Measurements from ENCODE around the gene EPB41L2. TPM values are rescaled to one million over a fixed set of nuclear protein-coding genes. Genes with fewer than 3 reads are reported as not detected.

The EPB41L2 gene
- total RNA-seq, 1 donor from 2014 or later: 66.3 TPM

DNA sequence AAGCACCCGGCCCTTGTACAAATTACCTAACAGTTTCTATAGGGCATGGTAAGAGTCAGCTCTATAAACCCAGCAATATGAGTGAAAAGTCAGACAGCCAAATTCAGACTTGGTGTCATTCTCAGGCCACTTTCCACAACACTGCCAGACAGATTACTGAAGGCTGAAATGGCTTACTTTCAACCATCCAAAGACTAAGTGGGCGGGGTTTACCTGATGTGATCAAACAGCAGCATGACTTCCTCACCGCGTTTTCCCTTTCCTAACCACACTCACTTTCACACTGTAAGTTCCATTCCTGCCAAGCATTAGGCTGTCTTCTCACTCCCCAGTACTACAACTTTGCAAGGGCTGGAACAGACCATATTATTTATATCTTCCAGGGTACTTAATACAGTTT, 149.9 kb downstream of the EPB41L2 start:
- Mint-ChIP-seq H3K9me3 (peaks cover 16% of the 10 kb centered on the region), H3K27me3 (ENCODE audit: low read depth) (no peaks in the 10 kb centered on the region), H3K36me3 (peaks cover 11% of the 10 kb centered on the region), H3K27ac (no peak overlapping the region), H3K4me3 (no peak overlapping the region), H3K4me1 (peaks cover 3% of the 10 kb centered on the region)
- TF ChIP-seq, protein P1, sequence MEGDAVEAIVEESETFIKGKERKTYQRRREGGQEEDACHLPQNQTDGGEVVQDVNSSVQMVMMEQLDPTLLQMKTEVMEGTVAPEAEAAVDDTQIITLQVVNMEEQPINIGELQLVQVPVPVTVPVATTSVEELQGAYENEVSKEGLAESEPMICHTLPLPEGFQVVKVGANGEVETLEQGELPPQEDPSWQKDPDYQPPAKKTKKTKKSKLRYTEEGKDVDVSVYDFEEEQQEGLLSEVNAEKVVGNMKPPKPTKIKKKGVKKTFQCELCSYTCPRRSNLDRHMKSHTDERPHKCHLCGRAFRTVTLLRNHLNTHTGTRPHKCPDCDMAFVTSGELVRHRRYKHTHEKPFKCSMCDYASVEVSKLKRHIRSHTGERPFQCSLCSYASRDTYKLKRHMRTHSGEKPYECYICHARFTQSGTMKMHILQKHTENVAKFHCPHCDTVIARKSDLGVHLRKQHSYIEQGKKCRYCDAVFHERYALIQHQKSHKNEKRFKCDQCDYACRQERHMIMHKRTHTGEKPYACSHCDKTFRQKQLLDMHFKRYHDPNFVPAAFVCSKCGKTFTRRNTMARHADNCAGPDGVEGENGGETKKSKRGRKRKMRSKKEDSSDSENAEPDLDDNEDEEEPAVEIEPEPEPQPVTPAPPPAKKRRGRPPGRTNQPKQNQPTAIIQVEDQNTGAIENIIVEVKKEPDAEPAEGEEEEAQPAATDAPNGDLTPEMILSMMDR (IDR thresholded peaks at IDR 0.05; ENCODE audit: unreplicated experiment): no peak
- no peak for DNase-seq (ENCODE audit: low spot score in 2 of 2, unreplicated experiment in 2 of 2)

GRCh38 chr6:130912434-130912833, 150.6 kb downstream of the EPB41L2 start:
- no peak for DNase-seq (ENCODE audit: low spot score in 2 of 2, unreplicated experiment in 2 of 2)
- peaks cover 16% of the 10 kb centered on the region for H3K9me3 Mint-ChIP-seq
- H3K27me3 Mint-ChIP-seq (ENCODE audit: low read depth): no peaks in the 10 kb centered on the region
- H3K36me3 Mint-ChIP-seq: peaks cover 11% of the 10 kb centered on the region
- H3K4me3 Mint-ChIP-seq: no peak overlapping the region
- TF ChIP-seq, protein P1 (IDR thresholded peaks at IDR 0.05; ENCODE audit: unreplicated experiment): no peak
- peaks cover 8% of the 10 kb centered on the region for H3K4me1 Mint-ChIP-seq
- no peak overlapping the region for H3K27ac Mint-ChIP-seq

DNA sequence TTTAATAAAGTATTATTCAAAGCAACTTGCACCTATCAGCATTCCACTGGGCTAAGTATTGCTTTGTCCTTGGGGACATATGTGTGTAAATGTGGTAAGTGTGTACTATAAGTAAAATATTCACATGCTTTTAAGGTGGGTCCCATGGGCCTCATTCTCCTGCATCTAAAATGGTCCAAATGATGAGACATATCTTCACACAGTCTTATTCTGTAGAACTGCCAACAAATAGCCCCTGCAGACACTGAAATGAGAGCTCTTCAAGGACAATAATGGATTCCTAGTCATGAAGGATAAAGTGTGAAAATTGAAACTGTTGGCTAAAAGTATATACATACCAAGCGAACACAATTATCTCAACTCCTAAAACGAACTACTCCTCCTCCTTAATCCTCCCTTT, 154.1 kb downstream of the EPB41L2 start:
- DNase-seq (ENCODE audit: low spot score in 2 of 2, unreplicated experiment in 2 of 2): no peak
- peaks cover 12% of the 10 kb centered on the region for H3K9me3 Mint-ChIP-seq
- H3K4me3 Mint-ChIP-seq: no peak overlapping the region
- peaks cover 8% of the 10 kb centered on the region for H3K36me3 Mint-ChIP-seq
- H3K27me3 Mint-ChIP-seq (ENCODE audit: low read depth): no peaks in the 10 kb centered on the region
- TF ChIP-seq, protein P1 (IDR thresholded peaks at IDR 0.05; ENCODE audit: unreplicated experiment): no peak
- H3K27ac Mint-ChIP-seq: no peak overlapping the region
- peaks cover 11% of the 10 kb centered on the region for H3K4me1 Mint-ChIP-seq

- no peak overlapping the region for H3K27ac Mint-ChIP-seq
These were observed 154.9 kb downstream of the EPB41L2 start for GRCh38 chr6:130908188-130908587.

GRCh38 chr6:130907687-130908086, 155.4 kb downstream of the EPB41L2 start:
- no peak overlapping the region for H3K27ac Mint-ChIP-seq
- no peak overlapping the region for H3K4me3 Mint-ChIP-seq
- H3K27me3 Mint-ChIP-seq (ENCODE audit: low read depth): no peaks in the 10 kb centered on the region
- peaks cover 12% of the 10 kb centered on the region for H3K9me3 Mint-ChIP-seq
- peaks cover 8% of the 10 kb centered on the region for H3K36me3 Mint-ChIP-seq
- no peak for DNase-seq (ENCODE audit: low spot score in 2 of 2, unreplicated experiment in 2 of 2)
- peaks cover 11% of the 10 kb centered on the region for H3K4me1 Mint-ChIP-seq
- TF ChIP-seq, protein P1 (IDR thresholded peaks at IDR 0.05; ENCODE audit: unreplicated experiment): no peak

More at GRCh38 chr6:130908188-130908587, 154.9 kb downstream of the EPB41L2 start:
- DNase-seq (ENCODE audit: low spot score in 2 of 2, unreplicated experiment in 2 of 2): no peak
- peaks cover 12% of the 10 kb centered on the region for H3K9me3 Mint-ChIP-seq
- no peaks in the 10 kb centered on the region for H3K27me3 Mint-ChIP-seq (ENCODE audit: low read depth)
- peaks cover 8% of the 10 kb centered on the region for H3K36me3 Mint-ChIP-seq
- TF ChIP-seq, protein P1 (IDR thresholded peaks at IDR 0.05; ENCODE audit: unreplicated experiment): no peak
- no peak overlapping the region for H3K4me3 Mint-ChIP-seq
- H3K4me1 Mint-ChIP-seq: peaks cover 11% of the 10 kb centered on the region

Measured in mesothelial cell of epicardium (in vitro differentiated cells).